ENCODE measurements around the gene PRDM16. TPM values are rescaled to one million over a fixed set of nuclear protein-coding genes. Genes with fewer than 3 reads are reported as not detected.

Gene PRDM16
- total and polyA plus RNA-seq, 2 of the 8 experiments (the other 6 are each of a cell fraction or from before 2014, with no cell fraction given) = 0.39 to 0.43 TPM

- H2BK12ac ChIP-seq (ENCODE audit: low read depth, low read length) = no peak overlapping the region
- no peak overlapping the region for H2BK120ac ChIP-seq (replicated peaks; ENCODE audit: low read depth, low read length)
- no peaks in the 10 kb centered on the region for H3K79me1 ChIP-seq (ENCODE audit: low read depth, low read length)
- no peaks in the 10 kb centered on the region; a peak in 1 of 7 replicates for H3K27me3 ChIP-seq (replicated peaks in 1 of 4; ENCODE audit: control insufficient read depth in 3 of 4, extremely low read depth in 1 of 4, insufficient read depth in 3 of 4, low read length in 3 of 4)
- no peak overlapping the region for H2BK15ac ChIP-seq (ENCODE audit: low read length)
- H3K4me2 ChIP-seq (ENCODE audit: insufficient read depth in 1 of 2, low read depth in 2 of 2, low read length in 2 of 2) = no peak overlapping the region
- H3K4me3 ChIP-seq (ENCODE audit: extremely low read depth in 1 of 4, insufficient read depth in 2 of 4, low read depth in 3 of 4, low read length in 4 of 4) = no peak overlapping the region
- no peak for DNase-seq (ENCODE audit: low read depth in 1 of 2, low spot score in 2 of 2)
- no peak for FAIRE-seq
- H3K36me3 ChIP-seq (ENCODE audit: control insufficient read depth in 2 of 4, insufficient read depth in 4 of 4, low read length in 3 of 4) = no peaks in the 10 kb centered on the region
- H3K4ac ChIP-seq (replicated peaks; ENCODE audit: insufficient read length, low read depth, low read length) = no peak overlapping the region
- no peak overlapping the region for H2BK5ac ChIP-seq (ENCODE audit: low read depth, low read length)
- H3K9me3 ChIP-seq (ENCODE audit: insufficient read depth in 2 of 2, low read depth in 1 of 2, low read length in 1 of 2) = no peaks in the 10 kb centered on the region
- no peak overlapping the region for H3K23ac ChIP-seq (ENCODE audit: insufficient read length)
- POLR2A ChIA-PET (ENCODE audit: partially characterized antibody) = no interaction called here
- no peak overlapping the region for H2AFZ ChIP-seq (ENCODE audit: low read length)
- no peak overlapping the region for H3K18ac ChIP-seq (ENCODE audit: extremely low read depth, low read length)
- no peak overlapping the region for H2BK20ac ChIP-seq (ENCODE audit: low read length)
- peaks cover 0 to 2% of the 10 kb centered on the region in 2 experiments for H4K20me1 ChIP-seq (replicated peaks in 1 of 2; ENCODE audit: control insufficient read depth in 1 of 2, insufficient read depth in 2 of 2, low read length in 2 of 2)
- H3K23me2 ChIP-seq (ENCODE audit: low read depth, low read length) = no peaks in the 10 kb centered on the region
- H3K79me2 ChIP-seq (ENCODE audit: control insufficient read depth in 1 of 2, insufficient read depth in 2 of 2, low read length in 2 of 2) = no peaks in the 10 kb centered on the region
- no peak overlapping the region for H4K8ac ChIP-seq (ENCODE audit: extremely low read depth, insufficient read depth, low read length)
- no peak overlapping the region for H4K5ac ChIP-seq (ENCODE audit: insufficient read length, low read depth, low read length)
- no peak for TF ChIP-seq KDM4A (IDR thresholded peaks at IDR 0.05; ENCODE audit: low read depth, low read length, severe bottlenecking)
- H3K4me1 ChIP-seq (replicated peaks in 1 of 4; ENCODE audit: control insufficient read depth in 3 of 4, insufficient read depth in 4 of 4, low read length in 3 of 4) = peaks cover 0 to 10% (median 4%) of the 10 kb centered on the region in 4 experiments; a peak in 2 of 7 replicates
- CTCF ChIA-PET (ENCODE audit: partially characterized antibody) = no interaction called here
- no peak overlapping the region for H3K14ac ChIP-seq (ENCODE audit: insufficient read length)
- no peak overlapping the region for H3K56ac ChIP-seq (replicated peaks; ENCODE audit: insufficient read length, low read depth, low read length)
- H3K27ac ChIP-seq (ENCODE audit: low read depth, low read length) = no peak overlapping the region
- H2AK5ac ChIP-seq (ENCODE audit: low read depth, low read length) = no peak overlapping the region
- H3K9ac ChIP-seq (replicated peaks in 1 of 4; ENCODE audit: extremely low read depth in 1 of 4, low read depth in 3 of 4, low read length in 3 of 4) = no peak overlapping the region
- no peak overlapping the region for H4K91ac ChIP-seq (replicated peaks; ENCODE audit: insufficient read length, low read length)
- 91% methylated on average over 19 of the region's 19 CpGs; no CpG with 5 or more reads in 1 of the 2 experiments for WGBS, 2 experiments (ENCODE audit: extremely low coverage in 1 of 2, insufficient coverage in 1 of 2, insufficient read length in 1 of 2, insufficient replicate concordance in 2 of 2, low coverage in 1 of 2, low lambda C conversion rate in 2 of 2, missing lambda C conversion rate in 1 of 2)
Measured at GRCh38 chr1:3209201-3209600, 140.2 kb downstream of the PRDM16 start.

Measured in H1 (cell line).